PC-3 (cell line): ENCODE measurements around the gene GATAD2A. TPM values are rescaled to one million over a fixed set of nuclear protein-coding genes. Genes with fewer than 3 reads are reported as not detected.
"Not testable (repeated sequence)": the region's sequence is repeated elsewhere in the genome, so short reads cannot be mapped to it uniquely, and the experiment has no call there.

Source experiments
- ATAC-seq: fragments of 200-7000 bp; cut with Tn5 transposase; 2 replicates; pipeline ENCODE4 v1.9.1; 2020; ENCODE audit warnings: mild to moderate bottlenecking, moderate library complexity
- BruUV-seq: library from RNA; stranded (reverse); fragments of 400-500 nt; replicated peaks from 2 replicates; lab custom pipeline; 2021; lab: Mats Ljungman, UMichigan
- CTCF ChIA-PET: fragments of 300-600 bp; sonication (Branson Sonifier 250); formaldehyde crosslinking; loops from one replicate; lab custom pipeline; 2022; ENCODE audit warnings: antibody characterized with exemption; lab: Charles Lee
- POLR2A ChIA-PET: fragments of 300-600 bp; sonication (Branson Sonifier 250); formaldehyde crosslinking; loops from one replicate; lab custom pipeline; 2022; ENCODE audit warnings: antibody characterized with exemption; ENCODE audit not compliant: unreplicated experiment; lab: Charles Lee
- DNase-seq: peaks from one replicate; pipeline ENCODE4 v3.0.0-alpha.2; 2015
- H2AFZ ChIP-seq: fragments of 300-600 bp; sonication (generic); 2 replicates; pipeline ENCODE4 v1.6.0; 2016; ENCODE audit warnings: antibody characterized with exemption, low read length
- H3F3A ChIP-seq: fragments of 300-600 bp; sonication (generic); one replicate; pipeline ENCODE4 v1.6.0; 2017; ENCODE audit warnings: antibody characterized with exemption, low read length, control low read depth, mild to moderate bottlenecking; ENCODE audit not compliant: unreplicated experiment
- H3K27ac ChIP-seq: fragments of 300-600 bp; sonication (generic); 2 replicates; pipeline ENCODE4 v1.5.1; 2016; ENCODE audit warnings: mild to moderate bottlenecking, low read length
- H3K27me3 ChIP-seq: fragments of 300-600 bp; sonication (generic); 2 replicates; pipeline ENCODE4 v1.6.1; 2016; ENCODE audit warnings: low read length, mixed read lengths
- H3K36me3 ChIP-seq: fragments of 300-600 bp; sonication (generic); 2 replicates; pipeline ENCODE4 v1.6.1; 2016; ENCODE audit warnings: low read depth, mixed run types, low read length, mixed read lengths
- H3K4me1 ChIP-seq: fragments of 300-600 bp; sonication (generic); 2 replicates; pipeline ENCODE4 v1.5.1; 2016; ENCODE audit warnings: low read length; ENCODE audit not compliant: insufficient read depth
- H3K4me2 ChIP-seq: fragments of 300-600 bp; sonication (generic); 2 replicates; pipeline ENCODE4 v1.6.0; 2016; ENCODE audit warnings: low read length
- H3K4me3 ChIP-seq: fragments of 300-600 bp; sonication (generic); 2 replicates; pipeline ENCODE4 v1.5.1; 2016; ENCODE audit warnings: mild to moderate bottlenecking, low read length, mixed read lengths
- H3K79me2 ChIP-seq: fragments of 300-600 bp; sonication (generic); 2 replicates; pipeline ENCODE4 v1.6.1; 2017; ENCODE audit warnings: low read length, mixed read lengths
- H3K9ac ChIP-seq: fragments of 300-600 bp; sonication (generic); 2 replicates; pipeline ENCODE4 v1.6.0; 2016; ENCODE audit warnings: mild to moderate bottlenecking, low read length
- H3K9me2 ChIP-seq: fragments of 300-600 bp; sonication (generic); replicated peaks from 2 replicates; pipeline ENCODE4 v1.6.1; 2016; ENCODE audit warnings: mixed run types, low read length, mixed read lengths
- H3K9me3 ChIP-seq: fragments of 300-600 bp; sonication (generic); 2 replicates; pipeline ENCODE4 v1.6.1; 2016; ENCODE audit warnings: low read length, mixed read lengths
- H4K20me1 ChIP-seq: fragments of 300-600 bp; sonication (generic); 2 replicates; pipeline ENCODE4 v1.6.1; 2016; ENCODE audit warnings: low read length, mixed read lengths
- EZH2 ChIP-seq: fragments of 300-600 bp; sonication (generic); IDR thresholded peaks from one replicate; pipeline ENCODE4 v1.6.1; 2017; ENCODE audit warnings: antibody characterized with exemption, mild to moderate bottlenecking, low read length; ENCODE audit not compliant: unreplicated experiment
- EZH2phosphoT487 ChIP-seq: fragments of 300-600 bp; sonication (generic); IDR thresholded peaks from 2 replicates; pipeline ENCODE4 v1.6.1; 2018; ENCODE audit warnings: mild to moderate bottlenecking, antibody characterized with exemption, low read length, borderline replicate concordance
- intact Hi-C: fragments of 100-400 bp; cut with micrococcal nuclease; formaldehyde crosslinking; loops from 2 replicates; pipeline ENCODE4 v1.9.0; 2023
- total RNA-seq: library from RNA; depleted of rRNA; stranded (reverse); fragments of >200 nt; gene quantifications from 2 replicates; pipeline ENCODE4 v1.2.3, GENCODE V29; 2014
- TF ChIP-seq, protein P1 (sequence below): fragments of 300-600 bp; sonication (generic); conservative IDR thresholded peaks from 2 replicates; pipeline ENCODE4 v1.5.1; 2017; ENCODE audit warnings: antibody characterized with exemption, low read depth, mild to moderate bottlenecking, low read length

Gene GATAD2A
- total RNA-seq, 1 experiment from 2014 or later = 104 TPM

- ATAC-seq (no peak), DNase-seq (no peak)
- H3K9me3 ChIP-seq = no peaks in the 10 kb centered on the region
- peak overlapping the region; percentile 100 for H3K4me3 ChIP-seq
- no peak overlapping the region for H3K27ac ChIP-seq
- H3K9me2 ChIP-seq = no peaks in the 10 kb centered on the region
- intact Hi-C loops = no loop called here
- BruUV-seq = no TSS peak
- TF ChIP-seq EZH2 (no peak), EZH2phosphoT487 (no peak)
- TF ChIP-seq, protein P1, sequence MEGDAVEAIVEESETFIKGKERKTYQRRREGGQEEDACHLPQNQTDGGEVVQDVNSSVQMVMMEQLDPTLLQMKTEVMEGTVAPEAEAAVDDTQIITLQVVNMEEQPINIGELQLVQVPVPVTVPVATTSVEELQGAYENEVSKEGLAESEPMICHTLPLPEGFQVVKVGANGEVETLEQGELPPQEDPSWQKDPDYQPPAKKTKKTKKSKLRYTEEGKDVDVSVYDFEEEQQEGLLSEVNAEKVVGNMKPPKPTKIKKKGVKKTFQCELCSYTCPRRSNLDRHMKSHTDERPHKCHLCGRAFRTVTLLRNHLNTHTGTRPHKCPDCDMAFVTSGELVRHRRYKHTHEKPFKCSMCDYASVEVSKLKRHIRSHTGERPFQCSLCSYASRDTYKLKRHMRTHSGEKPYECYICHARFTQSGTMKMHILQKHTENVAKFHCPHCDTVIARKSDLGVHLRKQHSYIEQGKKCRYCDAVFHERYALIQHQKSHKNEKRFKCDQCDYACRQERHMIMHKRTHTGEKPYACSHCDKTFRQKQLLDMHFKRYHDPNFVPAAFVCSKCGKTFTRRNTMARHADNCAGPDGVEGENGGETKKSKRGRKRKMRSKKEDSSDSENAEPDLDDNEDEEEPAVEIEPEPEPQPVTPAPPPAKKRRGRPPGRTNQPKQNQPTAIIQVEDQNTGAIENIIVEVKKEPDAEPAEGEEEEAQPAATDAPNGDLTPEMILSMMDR = no peak
- H3K27me3 ChIP-seq = no peaks in the 10 kb centered on the region
- ChIA-PET CTCF (no interaction called here), POLR2A (no interaction called here)
- no peaks in the 10 kb centered on the region for H3F3A ChIP-seq
- peaks cover 6% of the 10 kb centered on the region; the same call in 1 of the 2 replicates for H4K20me1 ChIP-seq
- H3K9ac ChIP-seq = peak overlapping the region; percentile 97; the same call in 1 of the 2 replicates
- H3K36me3 ChIP-seq = no peaks in the 10 kb centered on the region
- peak overlapping the region; percentile 98 for H3K4me2 ChIP-seq
- H3K4me1 ChIP-seq = peaks cover 29% of the 10 kb centered on the region
- H3K79me2 ChIP-seq = peaks cover 76% of the 10 kb centered on the region
- H2AFZ ChIP-seq = no peak overlapping the region
These were observed 18.4 kb upstream of the GATAD2A start for GRCh38 chr19:19387108-19387507.

GRCh38 chr19:19388568-19389555, 16.6 kb upstream of the GATAD2A start:
- Histone ChIP-seq H3K4me2 (0 out of 2 replicates have a peak overlapping the region, but pooled peaks have one; percentile 8), H3K79me2 (peaks cover 91% of the 10 kb centered on the region), H2AFZ (no peak overlapping the region), H3K4me1 (peaks cover 29% of the 10 kb centered on the region), H3K27ac (no peak overlapping the region), H3K9me3 (no peaks in the 10 kb centered on the region), H3K27me3 (no peaks in the 10 kb centered on the region), H3F3A (no peaks in the 10 kb centered on the region), H3K4me3 (no peak overlapping the region), H4K20me1 (peaks cover 6% of the 10 kb centered on the region; the same call in 1 of the 2 replicates), H3K36me3 (no peaks in the 10 kb centered on the region), H3K9me2 (no peaks in the 10 kb centered on the region), H3K9ac (no peak overlapping the region)
- ChIA-PET CTCF (no interaction called here), POLR2A (no interaction called here)
- ATAC-seq (no peak), DNase-seq (no peak)
- intact Hi-C loops = no loop called here
- BruUV-seq = no TSS peak
- TF ChIP-seq EZH2 (no peak), EZH2phosphoT487 (no peak)
- TF ChIP-seq, protein P1 = no peak

GRCh38 chr19:19389683-19390082, 15.8 kb upstream of the GATAD2A start:
- H3K79me2 ChIP-seq = peaks cover 91% of the 10 kb centered on the region
- CTCF ChIA-PET, H3K4me2 ChIP-seq: not testable (repeated sequence)

DNA sequence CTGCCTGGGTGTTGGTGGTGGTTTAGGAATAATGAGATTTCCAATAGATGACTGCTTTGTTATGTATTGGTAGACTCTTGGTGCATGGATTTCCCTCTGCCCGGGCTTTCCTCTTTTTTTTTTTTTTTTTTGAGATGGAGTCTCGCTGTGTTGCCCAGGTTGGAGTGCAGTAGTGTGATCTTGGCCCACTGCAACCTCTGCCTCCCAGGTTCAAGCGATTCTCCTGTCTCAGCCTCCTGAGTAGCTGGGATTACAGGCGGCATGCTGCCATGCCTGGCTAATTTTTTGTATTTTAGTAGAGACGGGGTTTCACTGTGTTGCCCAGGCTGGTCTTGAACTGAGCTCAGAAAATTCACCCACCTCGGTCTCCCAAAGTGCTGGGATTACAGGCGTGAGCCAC, 11.1 kb upstream of the GATAD2A start:
- BruUV-seq, CTCF ChIA-PET, H3K9ac ChIP-seq, H3K4me1 ChIP-seq, H3F3A ChIP-seq, H3K9me2 ChIP-seq, H3K36me3 ChIP-seq, H3K4me3 ChIP-seq, H3K4me2 ChIP-seq, POLR2A ChIA-PET, H3K27ac ChIP-seq, H4K20me1 ChIP-seq, H2AFZ ChIP-seq, H3K9me3 ChIP-seq, ATAC-seq, intact Hi-C loops, DNase-seq, H3K27me3 ChIP-seq: not testable (repeated sequence)
- peaks cover 90% of the 10 kb centered on the region for H3K79me2 ChIP-seq

More at GRCh38 chr19:19389683-19390082, 15.8 kb upstream of the GATAD2A start:
- H4K20me1 ChIP-seq, H3K9ac ChIP-seq, ATAC-seq, POLR2A ChIA-PET, intact Hi-C loops, H2AFZ ChIP-seq, DNase-seq, H3K36me3 ChIP-seq, H3K4me3 ChIP-seq, H3K9me3 ChIP-seq, H3K27ac ChIP-seq, H3K9me2 ChIP-seq, H3K27me3 ChIP-seq, BruUV-seq, H3F3A ChIP-seq: not testable (repeated sequence)
- H3K4me1 ChIP-seq = peaks cover 24% of the 10 kb centered on the region
